ENCODE data around the gene KLF3.

- no peak for TF ChIP-seq MAX (CRISPR knock-in tag; IDR thresholded peaks at IDR 0.05)
- no peak for TF ChIP-seq FOXJ3 (CRISPR knock-in tag; IDR thresholded peaks at IDR 0.05; ENCODE audit: borderline replicate concordance)
- no peak for TF ChIP-seq CTCF (IDR thresholded peaks at IDR 0.05)
- no peak for TF ChIP-seq ATF3 (CRISPR knock-in tag; conservative IDR thresholded peaks at IDR 0.05)
- no peak for TF ChIP-seq USF2 (CRISPR knock-in tag; IDR thresholded peaks at IDR 0.05)
- no peak for TF ChIP-seq ZBTB43 (CRISPR knock-in tag; IDR thresholded peaks at IDR 0.05)
- no peak for TF ChIP-seq STAT6 (CRISPR knock-in tag; conservative IDR thresholded peaks at IDR 0.05; ENCODE audit: low read depth)
These were observed 30.3 kb downstream of the KLF3 start for GRCh38 chr4:38694330-38694729.

Measured in WTC11 (cell line).